Measurements from ENCODE around the gene CCNY.

The CCNY gene

GRCh38 chr10:35458500-35459448 lies 122.5 kb downstream of the CCNY start:
- H3K4me1 ChIP-seq (ENCODE audit: insufficient read depth, insufficient read length) = peaks cover 9% of the 10 kb centered on the region
- DNase-seq (ENCODE audit: low read depth, low spot score) = no peak

GRCh38 chr10:35459449-35459847 lies 123.1 kb downstream of the CCNY start:
- Histone ChIP-seq H3K4me3 (ENCODE audit: insufficient read length, low read depth) (no peak overlapping the region), H3K4me1 (ENCODE audit: insufficient read depth, insufficient read length) (peaks cover 8% of the 10 kb centered on the region)

More at GRCh38 chr10:35458500-35459448, 122.5 kb downstream of the CCNY start:
- Histone ChIP-seq H3K9ac (ENCODE audit: insufficient read length, low read depth) (no peak overlapping the region), H3K4me3 (ENCODE audit: insufficient read length, low read depth) (no peak overlapping the region), H3K36me3 (ENCODE audit: insufficient read depth, insufficient read length, low read length) (peaks cover 3% of the 10 kb centered on the region), H3K27me3 (ENCODE audit: insufficient read depth, insufficient read length) (no peaks in the 10 kb centered on the region), H3K9me3 (ENCODE audit: insufficient read depth, low read length) (no peaks in the 10 kb centered on the region)
- TF ChIP-seq ZNF274 (IDR thresholded peaks at IDR 0.05; ENCODE audit: low read depth, low read length) (no peak), YY1 (IDR thresholded peaks at IDR 0.05; ENCODE audit: insufficient read depth, insufficient read length) (no peak), SUZ12 (IDR thresholded peaks at IDR 0.05; ENCODE audit: extremely low read depth, insufficient read depth, insufficient read length) (no peak)

DNA sequence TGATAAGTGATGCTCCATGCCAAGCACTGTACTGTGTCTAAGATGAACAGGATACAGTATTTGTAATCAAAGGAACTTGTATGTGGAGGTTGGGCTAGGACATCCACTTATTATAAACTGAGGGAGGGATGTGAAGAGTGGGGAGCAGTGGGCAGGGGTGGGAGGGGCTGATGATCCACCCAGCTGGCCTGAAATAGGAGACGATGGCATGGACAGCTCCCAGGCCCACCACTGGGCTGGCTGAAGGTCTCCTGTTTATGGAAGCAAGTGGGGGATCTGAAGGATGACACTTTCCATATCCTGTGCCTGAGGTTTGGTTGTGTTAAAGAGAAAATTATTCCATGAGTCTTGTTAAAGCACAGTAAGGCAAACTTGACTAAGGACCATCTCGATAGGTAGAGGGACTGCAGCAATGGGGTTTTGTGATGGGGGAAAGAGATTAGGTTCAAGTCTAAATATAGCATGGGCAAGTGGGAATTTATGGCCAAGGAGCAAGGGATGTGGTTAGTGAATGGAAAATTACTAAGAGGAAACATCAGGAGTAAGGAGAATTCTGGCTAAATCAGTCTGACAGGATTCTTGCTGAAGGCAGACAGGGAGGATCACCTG lies 124.6 kb downstream of the CCNY start:
- H3K4me1 ChIP-seq (ENCODE audit: insufficient read depth, insufficient read length) = peaks cover 13% of the 10 kb centered on the region

More at GRCh38 chr10:35459449-35459847, 123.1 kb downstream of the CCNY start:
- Histone ChIP-seq H3K9ac (ENCODE audit: insufficient read length, low read depth) (no peak overlapping the region), H3K27me3 (ENCODE audit: insufficient read depth, insufficient read length) (no peaks in the 10 kb centered on the region), H3K9me3 (ENCODE audit: insufficient read depth, low read length) (no peaks in the 10 kb centered on the region), H3K36me3 (ENCODE audit: insufficient read depth, insufficient read length, low read length) (peaks cover under 1% of the 10 kb centered on the region)
- TF ChIP-seq YY1 (IDR thresholded peaks at IDR 0.05; ENCODE audit: insufficient read depth, insufficient read length) = no peak
- no peak for TF ChIP-seq ZNF274 (IDR thresholded peaks at IDR 0.05; ENCODE audit: low read depth, low read length)
- no peak for TF ChIP-seq SUZ12 (IDR thresholded peaks at IDR 0.05; ENCODE audit: extremely low read depth, insufficient read depth, insufficient read length)
- DNase-seq (ENCODE audit: low read depth, low spot score) = no peak

DNA sequence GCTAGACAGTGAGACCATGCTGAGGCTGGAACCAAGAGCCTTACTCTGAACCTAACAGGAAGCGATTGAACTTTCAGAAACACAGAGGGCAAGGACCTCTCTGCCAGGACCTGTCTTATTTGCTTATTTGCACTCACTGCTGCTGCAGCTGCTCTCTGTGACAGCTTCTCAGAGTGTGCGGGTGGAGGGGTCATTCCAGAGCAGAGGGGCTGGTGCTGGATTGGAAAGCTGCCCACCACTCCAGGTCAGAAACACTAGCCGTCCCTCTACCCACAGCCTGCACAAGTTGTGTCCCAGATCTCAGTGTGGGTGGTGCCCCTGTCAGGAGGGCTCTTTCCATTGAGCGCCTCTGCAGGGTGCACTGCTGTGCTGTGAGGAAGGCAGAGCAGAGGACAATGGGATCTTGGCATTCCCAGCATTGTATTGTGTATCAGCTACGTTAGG lies 126.2 kb downstream of the CCNY start:
- Histone ChIP-seq H3K9ac (ENCODE audit: insufficient read length, low read depth) (no peak overlapping the region), H3K36me3 (ENCODE audit: insufficient read depth, insufficient read length, low read length) (no peaks in the 10 kb centered on the region), H3K4me3 (ENCODE audit: insufficient read length, low read depth) (no peak overlapping the region), H3K4me1 (ENCODE audit: insufficient read depth, insufficient read length) (peaks cover 15% of the 10 kb centered on the region), H3K27me3 (ENCODE audit: insufficient read depth, insufficient read length) (no peaks in the 10 kb centered on the region), H3K9me3 (ENCODE audit: insufficient read depth, low read length) (no peaks in the 10 kb centered on the region)
- TF ChIP-seq ZNF274 (IDR thresholded peaks at IDR 0.05; ENCODE audit: low read depth, low read length) (no peak), YY1 (IDR thresholded peaks at IDR 0.05; ENCODE audit: insufficient read depth, insufficient read length) (no peak)
- no peak for DNase-seq (ENCODE audit: low read depth, low spot score)

More for the DNA sequence above, 124.6 kb downstream of the CCNY start:
- DNase-seq (ENCODE audit: low read depth, low spot score) = no peak
- H3K9me3 ChIP-seq (ENCODE audit: insufficient read depth, low read length) = no peaks in the 10 kb centered on the region
- no peaks in the 10 kb centered on the region for H3K27me3 ChIP-seq (ENCODE audit: insufficient read depth, insufficient read length)
- no peak overlapping the region for H3K9ac ChIP-seq (ENCODE audit: insufficient read length, low read depth)
- no peak for TF ChIP-seq ZNF274 (IDR thresholded peaks at IDR 0.05; ENCODE audit: low read depth, low read length)
- TF ChIP-seq SUZ12 (IDR thresholded peaks at IDR 0.05; ENCODE audit: extremely low read depth, insufficient read depth, insufficient read length) = no peak
- no peak for TF ChIP-seq YY1 (IDR thresholded peaks at IDR 0.05; ENCODE audit: insufficient read depth, insufficient read length)
- no peak overlapping the region for H3K4me3 ChIP-seq (ENCODE audit: insufficient read length, low read depth)
- no peaks in the 10 kb centered on the region for H3K36me3 ChIP-seq (ENCODE audit: insufficient read depth, insufficient read length, low read length)

DNA sequence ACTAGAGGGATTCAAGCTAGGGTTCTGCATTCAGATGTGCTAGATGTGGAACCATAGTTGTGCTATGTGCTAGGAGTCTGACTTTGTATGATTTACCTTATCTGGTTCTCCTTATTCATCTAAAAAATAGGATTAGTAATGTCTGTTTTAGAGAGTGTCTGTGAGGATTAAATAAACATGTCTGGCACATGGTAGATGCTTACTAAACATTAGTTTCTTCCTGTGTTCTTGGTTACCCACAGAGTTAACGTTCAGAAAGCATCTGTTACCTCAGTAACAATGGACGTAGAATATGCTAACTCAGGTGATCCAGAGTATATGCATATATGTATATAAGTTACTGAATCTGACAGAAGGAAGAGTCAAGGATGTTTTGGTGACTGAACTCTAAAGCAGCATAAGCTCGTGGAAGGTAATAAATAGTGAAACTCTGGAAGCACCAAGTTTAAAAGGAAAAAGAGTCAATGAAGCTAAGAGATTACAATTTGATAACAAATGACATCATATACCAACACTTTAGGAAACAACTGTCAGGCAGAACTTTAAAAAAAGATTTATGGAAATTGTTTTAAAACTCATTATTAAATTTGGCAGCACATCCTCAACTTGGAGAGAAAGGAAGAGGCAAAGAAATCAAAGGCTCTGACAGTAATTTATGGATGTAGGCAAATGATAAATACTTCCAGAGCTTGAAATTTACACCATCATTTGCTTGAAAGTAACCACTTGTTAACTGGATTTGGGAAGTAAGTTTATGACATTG lies 127.0 kb downstream of the CCNY start:
- no peaks in the 10 kb centered on the region for H3K36me3 ChIP-seq (ENCODE audit: insufficient read depth, insufficient read length, low read length)
- H3K4me3 ChIP-seq (ENCODE audit: insufficient read length, low read depth) = no peak overlapping the region
- no peak overlapping the region for H3K9ac ChIP-seq (ENCODE audit: insufficient read length, low read depth)
- peaks cover 15% of the 10 kb centered on the region for H3K4me1 ChIP-seq (ENCODE audit: insufficient read depth, insufficient read length)
- no peaks in the 10 kb centered on the region for H3K27me3 ChIP-seq (ENCODE audit: insufficient read depth, insufficient read length)
- no peak for DNase-seq (ENCODE audit: low read depth, low spot score)
- TF ChIP-seq SUZ12 (IDR thresholded peaks at IDR 0.05; ENCODE audit: extremely low read depth, insufficient read depth, insufficient read length) = no peak
- no peak for TF ChIP-seq ZNF274 (IDR thresholded peaks at IDR 0.05; ENCODE audit: low read depth, low read length)
- no peak for TF ChIP-seq YY1 (IDR thresholded peaks at IDR 0.05; ENCODE audit: insufficient read depth, insufficient read length)
- H3K9me3 ChIP-seq (ENCODE audit: insufficient read depth, low read length) = no peaks in the 10 kb centered on the region

DNA sequence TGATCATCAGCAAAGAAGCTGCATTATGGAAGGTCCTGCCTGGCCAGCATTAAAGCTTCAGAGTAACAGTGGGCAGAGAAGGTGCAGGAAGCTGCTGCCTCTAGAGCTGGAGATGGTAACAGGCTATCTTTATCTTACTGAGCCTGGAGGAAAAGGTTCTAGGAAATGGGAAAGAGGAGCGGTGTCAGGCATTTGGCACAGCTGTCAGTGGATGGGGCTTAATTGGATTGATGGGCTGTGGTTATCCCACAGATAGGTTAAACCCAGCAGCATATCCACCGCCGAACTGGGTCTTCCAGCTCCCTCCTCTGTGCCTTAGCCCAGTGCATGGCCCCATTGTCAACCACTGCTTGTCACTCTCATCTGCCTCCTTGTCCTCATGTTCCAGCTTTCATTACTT lies 127.6 kb downstream of the CCNY start:
- H3K27me3 ChIP-seq (ENCODE audit: insufficient read depth, insufficient read length) = no peaks in the 10 kb centered on the region
- peaks cover 15% of the 10 kb centered on the region for H3K4me1 ChIP-seq (ENCODE audit: insufficient read depth, insufficient read length)
- no peak overlapping the region for H3K4me3 ChIP-seq (ENCODE audit: insufficient read length, low read depth)
- H3K9me3 ChIP-seq (ENCODE audit: insufficient read depth, low read length) = no peaks in the 10 kb centered on the region
- no peak overlapping the region for H3K9ac ChIP-seq (ENCODE audit: insufficient read length, low read depth)
- no peak for DNase-seq (ENCODE audit: low read depth, low spot score)
- TF ChIP-seq SUZ12 (IDR thresholded peaks at IDR 0.05; ENCODE audit: extremely low read depth, insufficient read depth, insufficient read length) (no peak), ZNF274 (IDR thresholded peaks at IDR 0.05; ENCODE audit: low read depth, low read length) (no peak), YY1 (IDR thresholded peaks at IDR 0.05; ENCODE audit: insufficient read depth, insufficient read length) (no peak)
- H3K36me3 ChIP-seq (ENCODE audit: insufficient read depth, insufficient read length, low read length) = no peaks in the 10 kb centered on the region
